HL-60 (cell line): ENCODE data around the gene SFXN3.

Experiments used
- DNase-seq, 2 experiments: peaks; one replicate each; pipeline ENCODE4 v3.0.0-alpha.2; 2010 to 2020; ENCODE audit warnings: low read depth in 1 of 2, low spot score in 1 of 2
- H3K27ac ChIP-seq: fragments of 250-450 bp; sonication (Bioruptor Pico); replicated peaks from 2 replicates; pipeline ENCODE4 v1.5.1; 2020; ENCODE audit warnings: mild to moderate bottlenecking, moderate library complexity
- H3K27me3 ChIP-seq: fragments of 250-450 bp; sonication (Bioruptor Pico); 2 replicates; pipeline ENCODE4 v1.5.1; 2021; ENCODE audit warnings: mild to moderate bottlenecking, moderate library complexity; ENCODE audit not compliant: insufficient read depth, poor library complexity, severe bottlenecking
- H3K4me3 ChIP-seq: replicated peaks from 2 replicates; pipeline ENCODE4 v1.5.1; 2011; ENCODE audit warnings: mild to moderate bottlenecking, control low read depth, low read length; ENCODE audit not compliant: insufficient read depth
- GABPA ChIP-seq: IDR thresholded peaks from 2 replicates; pipeline ENCODE4 v1.6.1; 2012; ENCODE audit warnings: low read depth
- POLR2AphosphoS5 ChIP-seq: IDR thresholded peaks from 2 replicates; pipeline ENCODE4 v1.6.1; 2012; ENCODE audit warnings: low read depth
- REST ChIP-seq: IDR thresholded peaks from 2 replicates; pipeline ENCODE4 v1.6.1; 2012; ENCODE audit warnings: low read depth; ENCODE audit not compliant: insufficient replicate concordance
- SPI1 ChIP-seq: IDR thresholded peaks from 2 replicates; pipeline ENCODE4 v1.6.1; 2012; ENCODE audit warnings: low read depth, mild to moderate bottlenecking, borderline replicate concordance
- TF ChIP-seq, protein P1 (sequence below): IDR thresholded peaks from one replicate; pipeline ENCODE4 v1.5.1; 2011; ENCODE audit warnings: low read length, control low read depth, inconsistent platforms; ENCODE audit not compliant: insufficient read depth

The SFXN3 gene

DNA sequence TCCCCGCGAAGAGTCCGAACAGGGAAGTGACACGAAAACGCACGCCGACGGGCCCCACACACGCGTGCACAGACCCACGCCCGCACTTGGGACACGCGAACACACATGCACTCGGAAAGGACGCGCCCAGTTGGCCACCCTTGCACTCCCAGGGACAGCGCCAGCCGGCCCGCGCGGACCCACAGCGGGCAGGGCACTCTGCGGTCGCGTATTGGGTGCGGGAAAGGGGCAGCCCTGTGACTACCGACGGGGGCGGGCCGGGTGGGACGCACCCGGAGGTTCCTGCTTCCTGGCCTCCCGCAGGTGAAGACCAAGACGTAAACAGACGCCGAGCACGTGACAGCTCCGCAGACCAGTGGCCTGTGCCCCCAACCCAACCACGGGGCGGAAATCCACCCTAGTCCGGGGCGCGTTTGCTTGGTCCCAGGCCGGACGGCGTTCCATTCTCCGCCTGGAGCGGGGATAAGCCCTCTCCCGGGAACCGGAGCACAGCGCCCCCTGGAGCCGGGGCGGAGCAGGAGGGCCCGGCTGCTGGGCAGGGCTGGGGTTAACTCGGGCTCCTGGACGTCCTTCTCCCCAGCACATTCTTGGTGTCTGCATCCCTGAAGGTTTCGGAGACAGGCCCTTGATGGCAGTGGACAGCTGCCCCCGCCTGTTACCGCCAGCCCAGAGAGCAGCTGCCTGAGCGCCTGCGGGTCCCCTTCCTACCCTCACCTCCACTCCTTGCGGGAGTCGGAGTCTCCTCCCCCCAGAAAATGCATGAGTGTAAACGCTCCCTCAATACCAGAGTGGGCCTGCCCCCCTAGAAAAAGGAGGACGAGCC is 33.5 kb upstream of the SFXN3 start:
- H3K4me3 ChIP-seq = peak overlapping the region; percentile 81
- H3K27me3 ChIP-seq = no peaks in the 10 kb centered on the region
- peak; percentile 44; the same call in 1 of the 2 replicates for TF ChIP-seq POLR2AphosphoS5
- TF ChIP-seq GABPA = no peak
- no peak for TF ChIP-seq REST
- no peak for TF ChIP-seq SPI1
- TF ChIP-seq, protein P1, sequence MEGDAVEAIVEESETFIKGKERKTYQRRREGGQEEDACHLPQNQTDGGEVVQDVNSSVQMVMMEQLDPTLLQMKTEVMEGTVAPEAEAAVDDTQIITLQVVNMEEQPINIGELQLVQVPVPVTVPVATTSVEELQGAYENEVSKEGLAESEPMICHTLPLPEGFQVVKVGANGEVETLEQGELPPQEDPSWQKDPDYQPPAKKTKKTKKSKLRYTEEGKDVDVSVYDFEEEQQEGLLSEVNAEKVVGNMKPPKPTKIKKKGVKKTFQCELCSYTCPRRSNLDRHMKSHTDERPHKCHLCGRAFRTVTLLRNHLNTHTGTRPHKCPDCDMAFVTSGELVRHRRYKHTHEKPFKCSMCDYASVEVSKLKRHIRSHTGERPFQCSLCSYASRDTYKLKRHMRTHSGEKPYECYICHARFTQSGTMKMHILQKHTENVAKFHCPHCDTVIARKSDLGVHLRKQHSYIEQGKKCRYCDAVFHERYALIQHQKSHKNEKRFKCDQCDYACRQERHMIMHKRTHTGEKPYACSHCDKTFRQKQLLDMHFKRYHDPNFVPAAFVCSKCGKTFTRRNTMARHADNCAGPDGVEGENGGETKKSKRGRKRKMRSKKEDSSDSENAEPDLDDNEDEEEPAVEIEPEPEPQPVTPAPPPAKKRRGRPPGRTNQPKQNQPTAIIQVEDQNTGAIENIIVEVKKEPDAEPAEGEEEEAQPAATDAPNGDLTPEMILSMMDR = peak; percentile 68
- peak overlapping the region; percentile 84 for H3K27ac ChIP-seq
- DNase-seq = peak; percentile 82 to 89

- no peak for TF ChIP-seq GABPA
- TF ChIP-seq POLR2AphosphoS5 = peak; percentile 43; the same call in 1 of the 2 replicates
- peak overlapping the region; percentile 84 for H3K27ac ChIP-seq
- DNase-seq = peak; percentile 71 to 82
- H3K4me3 ChIP-seq = peak overlapping the region; percentile 81
- H3K27me3 ChIP-seq = no peaks in the 10 kb centered on the region
Measured at GRCh38 chr10:100998183-100998990, 32.6 kb upstream of the SFXN3 start.

- DNase-seq = peak; percentile 61 to 70
- Histone ChIP-seq H3K27ac (peak overlapping the region; percentile 84), H3K27me3 (no peaks in the 10 kb centered on the region), H3K4me3 (peak overlapping the region; percentile 81)
- TF ChIP-seq GABPA (no peak), REST (no peak), SPI1 (peak; percentile 22; the same call in 1 of the 2 replicates), POLR2AphosphoS5 (no peak; the same call in 1 of the 2 replicates)
- TF ChIP-seq, protein P1 = peak; percentile 67
Measured at GRCh38 chr10:100998991-100999741, 31.9 kb upstream of the SFXN3 start.
